GM18868 (cell line): ENCODE results near the gene GRK2.
"Not testable (repeated sequence)": the region's sequence is repeated elsewhere in the genome, so short reads cannot be mapped to it uniquely, and the experiment has no call there.

Source experiments
- ATAC-seq: cut with Tn5 transposase; IDR thresholded peaks from one replicate; pipeline ENCODE4 v1.9.1; 2021; ENCODE audit warnings: mild to moderate bottlenecking, moderate library complexity; ENCODE audit not compliant: unreplicated experiment

Gene GRK2

GRCh38 chr11:67310246-67311050, 44.2 kb downstream of the GRK2 start:
- ATAC-seq = no peak

GRCh38 chr11:67311051-67311555, 44.8 kb downstream of the GRK2 start:
- no peak for ATAC-seq

- ATAC-seq = no peak
Measured at GRCh38 chr11:67311556-67312082, 45.3 kb downstream of the GRK2 start.

- ATAC-seq = no peak
Measured at GRCh38 chr11:67312187-67313021, 46.1 kb downstream of the GRK2 start.

- no peak for ATAC-seq
Measured at GRCh38 chr11:67313125-67313890, 47.0 kb downstream of the GRK2 start.

- no peak for ATAC-seq
Measured at GRCh38 chr11:67314218-67314617, 47.9 kb downstream of the GRK2 start.

- no peak for ATAC-seq
Measured at GRCh38 chr11:67315325-67315909, 49.1 kb downstream of the GRK2 start.

- ATAC-seq = no peak
Measured at GRCh38 chr11:67316882-67317204, 50.6 kb downstream of the GRK2 start.

- ATAC-seq = peak; percentile 77
Measured at GRCh38 chr11:67317205-67317887, 51.1 kb downstream of the GRK2 start.

- ATAC-seq = peak; percentile 15
Measured at GRCh38 chr11:67317888-67318555, 51.7 kb downstream of the GRK2 start.

GRCh38 chr11:67318876-67319275, 52.6 kb downstream of the GRK2 start:
- ATAC-seq = not testable (repeated sequence)

- no peak for ATAC-seq
Measured at GRCh38 chr11:67320011-67320410, 53.7 kb downstream of the GRK2 start.

- no peak for ATAC-seq
Measured at GRCh38 chr11:67320691-67321090, 54.4 kb downstream of the GRK2 start.

- no peak for ATAC-seq
Measured at GRCh38 chr11:67321313-67321871, 55.1 kb downstream of the GRK2 start.

GRCh38 chr11:67322049-67322448, 55.8 kb downstream of the GRK2 start:
- ATAC-seq = no peak

- ATAC-seq = no peak
Measured at GRCh38 chr11:67323526-67323925, 57.3 kb downstream of the GRK2 start.

GRCh38 chr11:67332081-67332691, 65.9 kb downstream of the GRK2 start:
- ATAC-seq = no peak
